Measurements from ENCODE around the gene RBFOX2.
"Not testable (repeated sequence)": the region's sequence is repeated elsewhere in the genome, so short reads cannot be mapped to it uniquely, and the experiment has no call there.

Gene RBFOX2

DNA sequence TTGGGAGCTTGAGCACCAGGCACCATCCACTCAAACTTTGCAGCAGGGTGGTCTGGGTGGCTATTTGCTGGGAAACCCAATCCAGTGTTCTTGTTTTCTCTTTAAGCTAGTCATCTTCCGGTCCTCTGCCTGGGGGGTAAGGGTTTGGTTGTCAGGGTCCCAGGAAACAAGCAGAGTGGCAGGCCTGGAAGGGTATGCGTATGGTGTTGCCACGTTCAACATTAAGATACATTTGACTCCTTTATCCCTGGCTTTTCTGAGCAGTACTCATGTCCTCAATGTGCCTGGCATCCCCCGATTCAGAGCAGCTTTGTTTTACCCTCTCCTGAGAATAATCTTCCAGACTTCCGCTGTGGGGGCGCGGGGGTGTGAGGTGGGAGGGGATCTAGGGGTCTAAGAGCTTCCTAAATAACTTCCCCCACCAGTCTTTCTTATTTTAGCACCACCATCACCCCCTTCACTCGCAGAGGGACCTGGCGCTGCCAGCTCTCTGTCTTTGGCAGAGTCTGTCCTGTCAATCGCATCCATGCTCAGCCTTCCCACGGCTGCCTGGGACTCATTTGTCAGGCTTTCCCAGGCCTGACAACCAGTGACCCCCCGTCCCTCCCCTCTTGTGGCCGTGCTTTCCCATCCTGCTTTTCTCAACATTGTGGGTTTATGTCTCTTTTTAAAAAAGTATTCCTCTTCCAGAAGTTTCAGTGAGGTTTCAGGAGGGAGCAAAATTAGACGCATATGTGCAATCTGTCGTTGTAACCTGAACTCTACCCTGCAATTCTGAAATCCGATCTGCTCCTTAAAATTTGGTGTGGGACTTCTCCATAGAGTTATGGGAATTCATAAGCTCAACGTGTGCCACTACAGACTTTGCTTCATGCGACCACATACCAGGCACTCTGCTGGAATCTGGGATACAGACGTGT, 27.0 kb upstream of the RBFOX2 start:
- Histone ChIP-seq H3K9ac (no peak overlapping the region), H2AFZ (peak overlapping the region; percentile 72), H3K4me3 (ENCODE audit: low read depth, low read length) (no peak overlapping the region), H3K27me3 (ENCODE audit: control insufficient read depth, insufficient read depth, low read length) (no peaks in the 10 kb centered on the region), H3K4me2 (ENCODE audit: low read length) (no peak overlapping the region), H3K36me3 (ENCODE audit: control insufficient read depth, insufficient read depth, low read length) (no peaks in the 10 kb centered on the region), H3K9me3 (ENCODE audit: control insufficient read depth, low read length) (no peaks in the 10 kb centered on the region), H3K27ac (no peak overlapping the region), H3K4me1 (peaks cover 6% of the 10 kb centered on the region), H3K79me2 (no peaks in the 10 kb centered on the region)
- TF ChIP-seq, protein P1, sequence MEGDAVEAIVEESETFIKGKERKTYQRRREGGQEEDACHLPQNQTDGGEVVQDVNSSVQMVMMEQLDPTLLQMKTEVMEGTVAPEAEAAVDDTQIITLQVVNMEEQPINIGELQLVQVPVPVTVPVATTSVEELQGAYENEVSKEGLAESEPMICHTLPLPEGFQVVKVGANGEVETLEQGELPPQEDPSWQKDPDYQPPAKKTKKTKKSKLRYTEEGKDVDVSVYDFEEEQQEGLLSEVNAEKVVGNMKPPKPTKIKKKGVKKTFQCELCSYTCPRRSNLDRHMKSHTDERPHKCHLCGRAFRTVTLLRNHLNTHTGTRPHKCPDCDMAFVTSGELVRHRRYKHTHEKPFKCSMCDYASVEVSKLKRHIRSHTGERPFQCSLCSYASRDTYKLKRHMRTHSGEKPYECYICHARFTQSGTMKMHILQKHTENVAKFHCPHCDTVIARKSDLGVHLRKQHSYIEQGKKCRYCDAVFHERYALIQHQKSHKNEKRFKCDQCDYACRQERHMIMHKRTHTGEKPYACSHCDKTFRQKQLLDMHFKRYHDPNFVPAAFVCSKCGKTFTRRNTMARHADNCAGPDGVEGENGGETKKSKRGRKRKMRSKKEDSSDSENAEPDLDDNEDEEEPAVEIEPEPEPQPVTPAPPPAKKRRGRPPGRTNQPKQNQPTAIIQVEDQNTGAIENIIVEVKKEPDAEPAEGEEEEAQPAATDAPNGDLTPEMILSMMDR (IDR thresholded peaks at IDR 0.05), result no peak

DNA sequence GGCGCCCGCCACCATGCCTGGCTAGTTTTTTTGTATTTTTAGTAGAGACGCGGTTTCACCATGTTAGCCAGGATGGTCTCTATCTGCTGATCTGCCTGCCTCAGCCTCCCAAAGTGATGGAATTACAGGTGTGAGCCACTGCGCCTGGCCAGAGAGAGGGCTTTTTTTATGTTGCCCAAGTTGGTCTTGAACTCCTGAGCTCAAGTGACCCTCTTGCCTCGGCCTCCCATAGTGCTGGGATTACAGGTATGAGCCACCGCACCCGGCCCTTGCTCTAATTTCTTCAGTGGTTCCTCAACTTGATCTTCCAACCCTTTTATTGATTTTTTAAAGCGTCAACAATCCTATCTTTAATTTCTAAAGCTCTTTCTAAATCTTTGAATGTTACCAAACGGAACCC, 25.8 kb upstream of the RBFOX2 start:
- not testable (repeated sequence) for H3K27me3 ChIP-seq (ENCODE audit: control insufficient read depth, insufficient read depth, low read length); H3K4me1 ChIP-seq; H3K27ac ChIP-seq; H3K9me3 ChIP-seq (ENCODE audit: control insufficient read depth, low read length); H3K79me2 ChIP-seq; H3K36me3 ChIP-seq (ENCODE audit: control insufficient read depth, insufficient read depth, low read length); H3K4me2 ChIP-seq (ENCODE audit: low read length); H3K4me3 ChIP-seq (ENCODE audit: low read depth, low read length); H2AFZ ChIP-seq; H3K9ac ChIP-seq

DNA sequence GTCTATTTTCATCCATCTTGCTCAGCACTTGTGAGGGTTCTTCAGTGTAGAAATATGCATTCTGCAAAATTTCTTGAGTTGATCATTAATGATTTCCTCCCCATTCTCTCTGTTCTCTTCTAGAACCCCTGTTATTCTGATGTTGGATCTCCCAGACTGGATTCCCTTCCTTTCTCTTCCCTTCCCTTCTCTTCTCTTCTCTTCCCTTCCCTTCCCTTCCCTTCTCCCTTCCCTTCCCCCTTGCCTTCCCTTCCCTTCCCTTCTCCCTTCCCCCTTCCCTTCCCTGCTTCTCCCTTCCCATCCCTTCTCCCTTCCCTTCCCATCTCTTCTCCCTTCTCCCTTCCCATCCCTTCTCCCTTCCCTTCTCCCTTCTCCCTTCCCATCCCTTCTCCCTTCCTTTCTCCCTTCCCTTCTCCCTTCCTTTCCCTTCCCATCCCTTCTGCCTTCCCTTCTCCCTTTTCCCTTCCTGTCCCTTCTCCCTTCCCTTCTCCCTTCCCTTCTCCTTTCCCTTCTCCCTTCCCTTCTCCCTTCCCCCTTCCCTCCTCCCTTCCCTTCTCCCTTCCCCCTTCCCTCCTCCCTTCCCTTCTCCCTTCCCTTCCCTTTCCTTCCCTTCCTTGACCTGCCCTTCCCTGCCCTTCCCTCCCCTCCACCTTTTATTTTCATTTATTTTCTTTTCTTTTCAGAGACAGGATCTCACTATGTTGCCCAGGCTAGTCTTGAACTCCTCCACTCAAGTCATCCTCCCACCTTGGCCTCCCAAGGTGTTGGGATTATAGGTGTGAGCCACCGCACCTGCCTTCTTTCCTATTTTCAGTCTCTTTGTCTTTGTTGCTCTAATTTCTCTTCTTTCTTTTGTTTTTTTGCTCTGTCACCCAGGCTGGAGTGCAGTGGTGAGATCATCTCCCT, 24.9 kb upstream of the RBFOX2 start:
- Histone ChIP-seq H3K27ac (no peak overlapping the region), H3K4me1 (peaks cover 6% of the 10 kb centered on the region), H3K9me3 (ENCODE audit: control insufficient read depth, low read length) (no peaks in the 10 kb centered on the region), H3K79me2 (no peaks in the 10 kb centered on the region), H3K4me2 (ENCODE audit: low read length) (no peak overlapping the region), H3K27me3 (ENCODE audit: control insufficient read depth, insufficient read depth, low read length) (no peaks in the 10 kb centered on the region), H3K4me3 (ENCODE audit: low read depth, low read length) (no peak overlapping the region), H3K9ac (no peak overlapping the region), H2AFZ (peak overlapping the region; percentile 72), H3K36me3 (ENCODE audit: control insufficient read depth, insufficient read depth, low read length) (no peaks in the 10 kb centered on the region)
- TF ChIP-seq, protein P1 (IDR thresholded peaks at IDR 0.05), result no peak

DNA sequence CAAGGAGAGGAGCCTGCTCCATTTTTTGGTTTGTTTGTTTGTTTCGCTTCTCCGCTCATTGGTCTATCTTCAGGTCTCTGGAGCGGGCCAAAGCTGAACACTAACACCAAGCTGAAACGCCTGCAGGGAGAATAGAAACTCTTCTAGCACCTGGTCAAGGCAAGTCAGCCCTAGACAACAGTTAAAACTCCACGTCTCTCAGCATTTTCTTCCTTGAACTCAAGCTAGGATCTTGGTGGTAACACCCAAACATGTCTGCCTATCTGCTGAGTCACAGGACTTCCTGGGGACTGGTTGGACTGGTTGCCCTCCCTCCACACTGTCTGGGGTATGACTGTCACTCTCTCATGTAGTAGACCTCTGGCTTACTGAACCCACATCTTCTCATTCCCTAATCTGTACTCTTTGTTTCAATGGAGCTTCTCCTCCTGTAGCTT, 23.9 kb upstream of the RBFOX2 start:
- H3K4me2 ChIP-seq (ENCODE audit: low read length), result no peak overlapping the region
- H3K4me3 ChIP-seq (ENCODE audit: low read depth, low read length), result no peak overlapping the region
- H3K27ac ChIP-seq, result peak overlapping the region; percentile 29
- H3K4me1 ChIP-seq, result peaks cover 6% of the 10 kb centered on the region
- H2AFZ ChIP-seq, result peak overlapping the region; percentile 72
- H3K79me2 ChIP-seq, result no peaks in the 10 kb centered on the region
- no peaks in the 10 kb centered on the region for H3K9me3 ChIP-seq (ENCODE audit: control insufficient read depth, low read length)
- TF ChIP-seq, protein P1 (IDR thresholded peaks at IDR 0.05), result no peak
- no peaks in the 10 kb centered on the region for H3K27me3 ChIP-seq (ENCODE audit: control insufficient read depth, insufficient read depth, low read length)
- H3K36me3 ChIP-seq (ENCODE audit: control insufficient read depth, insufficient read depth, low read length), result no peaks in the 10 kb centered on the region
- H3K9ac ChIP-seq, result no peak overlapping the region

DNA sequence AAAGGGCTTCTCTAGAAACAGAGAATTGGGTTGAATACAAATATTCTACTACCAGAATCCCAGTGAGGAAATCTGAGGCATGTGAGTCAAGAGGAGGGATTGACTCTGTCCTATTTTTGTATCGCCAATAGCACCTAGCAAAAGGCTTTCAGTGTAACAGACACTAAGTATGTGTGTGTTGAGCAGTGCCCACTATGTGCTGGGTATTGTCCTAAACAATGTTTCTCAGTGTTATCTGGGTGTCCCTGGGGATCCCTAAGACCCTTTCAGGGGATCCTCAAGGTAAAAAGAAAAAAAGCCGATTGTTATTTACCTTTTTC, 21.0 kb upstream of the RBFOX2 start:
- no peak overlapping the region for H3K27ac ChIP-seq
- H3K36me3 ChIP-seq (ENCODE audit: control insufficient read depth, insufficient read depth, low read length), result no peaks in the 10 kb centered on the region
- no peaks in the 10 kb centered on the region for H3K9me3 ChIP-seq (ENCODE audit: control insufficient read depth, low read length)
- no peak overlapping the region for H3K4me3 ChIP-seq (ENCODE audit: low read depth, low read length)
- H3K9ac ChIP-seq, result no peak overlapping the region
- H2AFZ ChIP-seq, result no peak overlapping the region
- no peaks in the 10 kb centered on the region for H3K79me2 ChIP-seq
- TF ChIP-seq, protein P1 (IDR thresholded peaks at IDR 0.05), result no peak
- no peaks in the 10 kb centered on the region for H3K27me3 ChIP-seq (ENCODE audit: control insufficient read depth, insufficient read depth, low read length)
- H3K4me2 ChIP-seq (ENCODE audit: low read length), result no peak overlapping the region
- H3K4me1 ChIP-seq, result peaks cover 3% of the 10 kb centered on the region
